HepG2 (cell line): ENCODE data around the gene ELAC1. TPM values are rescaled to one million over a fixed set of nuclear protein-coding genes. Genes with fewer than 3 reads are reported as not detected.
A peak's percentile ranks its signal among the peaks of the same experiment; 100 is the strongest.

Experiments used
- ASH2L ChIP-seq: fragments of 300-600, 200-600 bp; sonication (generic); IDR thresholded peaks from 2 replicates; pipeline ENCODE4 v1.7.0; 2017; ENCODE audit warnings: low read depth, mild to moderate bottlenecking, moderate library complexity, mixed read lengths, low read length; ENCODE audit not compliant: insufficient read length
- ATF5 ChIP-seq: sonication (generic); formaldehyde crosslinking; IDR thresholded peaks from 2 replicates; pipeline ENCODE4 v1.4.0; 2020; ENCODE audit warnings: mild to moderate bottlenecking, low read depth, missing genetic modification reagents
- CREM ChIP-seq, 2 experiments: sonication (generic) in 1 of 2; formaldehyde crosslinking in 1 of 2; IDR thresholded peaks; 2 replicates each; pipeline versions ENCODE4 v1.4.0 to v1.6.1; 2016 to 2020; ENCODE audit warnings: antibody characterized with exemption in 1 of 2, mild to moderate bottlenecking in 1 of 2, missing genetic modification reagents in 1 of 2
- EP300 ChIP-seq, 3 experiments: sonication (generic) in 1 of 3; formaldehyde crosslinking in 1 of 3; IDR thresholded peaks; 2 replicates each; pipeline versions ENCODE4 v1.5.1 to v1.6.1; 2011 to 2020; ENCODE audit warnings: low read depth in 2 of 3, low read length in 2 of 3, borderline replicate concordance in 1 of 3, improper control_type of control experiment in 1 of 3, mild to moderate bottlenecking in 1 of 3, missing genetic modification reagents in 1 of 3, moderate library complexity in 1 of 3
- MXI1 ChIP-seq: IDR thresholded peaks from 3 replicates; pipeline ENCODE4 v1.6.1; 2012; ENCODE audit warnings: low read depth, low read length, inconsistent platforms, borderline replicate concordance
- NR2F6 ChIP-seq, 2 experiments: IDR thresholded peaks; 2 replicates each; pipeline ENCODE4 v1.6.1; 2016; ENCODE audit warnings: antibody characterized with exemption in 1 of 2, mild to moderate bottlenecking in 1 of 2
- POLR2AphosphoS2 ChIP-seq: IDR thresholded peaks from 2 replicates; pipeline ENCODE4 v1.6.1; 2011; ENCODE audit warnings: low read depth, low read length, improper control_type of control experiment
- REXO4 ChIP-seq: sonication (generic); formaldehyde crosslinking; IDR thresholded peaks from 2 replicates; pipeline ENCODE4 v1.8.0; 2022; ENCODE audit warnings: missing genetic modification reagents, mild to moderate bottlenecking, borderline replicate concordance
- SYNCRIP ChIP-seq: fragments of 200-400 bp; formaldehyde crosslinking; IDR thresholded peaks from 2 replicates; pipeline ENCODE4 v1.6.1; 2018; ENCODE audit warnings: mild to moderate bottlenecking, low read depth, low read length; ENCODE audit not compliant: insufficient read depth
- ZBTB14 ChIP-seq: sonication (generic); formaldehyde crosslinking; IDR thresholded peaks from 2 replicates; pipeline ENCODE4 v1.4.0; 2020; ENCODE audit warnings: missing genetic modification reagents
- ZBTB49 ChIP-seq: sonication (generic); formaldehyde crosslinking; IDR thresholded peaks from 2 replicates; pipeline ENCODE4 v1.4.0; 2020; ENCODE audit warnings: missing genetic modification reagents, borderline replicate concordance
- ZNF580 ChIP-seq: IDR thresholded peaks from 2 replicates; pipeline ENCODE4 v1.6.1; 2016; ENCODE audit warnings: low read depth, borderline replicate concordance
- ZNF737 ChIP-seq: sonication (generic); formaldehyde crosslinking; IDR thresholded peaks from 2 replicates; pipeline ENCODE4 v1.5.0; 2020; ENCODE audit warnings: missing genetic modification reagents, mild to moderate bottlenecking, borderline replicate concordance
- polyA plus RNA-seq, 8 experiments: library from polyadenylated mRNA; depleted of rRNA in 3 of 8; stranded (reverse) in 7 of 8; unstranded in 1 of 8; fragments of >200 nt; fragmentation: Illumina TruSeq in 4 of 8; extraction: Trizol in 4 of 8; gene quantifications; 2 replicates each; pipeline versions ENCODE4 v1.2.1 to v1.2.3, GENCODE V29; 2011 to 2016; ENCODE audit warnings: low read depth in 4 of 8, missing spikeins in 1 of 8, mixed read lengths in 1 of 8; ENCODE audit not compliant: insufficient read depth in 1 of 8
- total RNA-seq, 5 experiments: library from RNA; depleted of rRNA; stranded (reverse); fragments of >200 nt; fragmentation: Illumina TruSeq; extraction: Trizol; gene quantifications; 2 replicates each; pipeline ENCODE4 v1.2.3, GENCODE V29; 2016; ENCODE audit warnings: low read depth in 1 of 5
- TF ChIP-seq, protein P1 (sequence below): fragments of 450-650 bp; IDR thresholded peaks from 2 replicates; pipeline ENCODE4 v1.6.1; 2016
- TF ChIP-seq, protein P2 (sequence below): sonication (generic); formaldehyde crosslinking; IDR thresholded peaks from 2 replicates; pipeline ENCODE4 v1.4.0; 2020; ENCODE audit warnings: missing genetic modification reagents

The ELAC1 gene
- total and polyA plus RNA-seq, 2 of the 13 experiments (the other 11 are each of a cell fraction or from before 2014, with no cell fraction given), result 1.9 to 3.6 TPM

- TF ChIP-seq NR2F6 (IDR thresholded peaks at IDR 0.05), result no peak
- TF ChIP-seq NR2F6 (CRISPR knock-in tag; IDR thresholded peaks at IDR 0.05), result 0 out of 2 replicates have a peak, but pooled peaks have one; percentile 19
- no peak for TF ChIP-seq EP300 (IDR thresholded peaks at IDR 0.05; ENCODE audit: low read depth in 2 of 2, low read length in 2 of 2)
- TF ChIP-seq EP300 (CRISPR knock-in tag; IDR thresholded peaks at IDR 0.05; ENCODE audit: borderline replicate concordance), result no peak
- TF ChIP-seq ATF5 (CRISPR knock-in tag), result no peak
- TF ChIP-seq MXI1, result peak; percentile 61; the same call in 1 of the 3 replicates
- TF ChIP-seq ZBTB49 (CRISPR knock-in tag), result no peak
- peak; percentile 84 for TF ChIP-seq ZNF580
- TF ChIP-seq ZNF737 (CRISPR knock-in tag), result no peak
- TF ChIP-seq, protein P1, sequence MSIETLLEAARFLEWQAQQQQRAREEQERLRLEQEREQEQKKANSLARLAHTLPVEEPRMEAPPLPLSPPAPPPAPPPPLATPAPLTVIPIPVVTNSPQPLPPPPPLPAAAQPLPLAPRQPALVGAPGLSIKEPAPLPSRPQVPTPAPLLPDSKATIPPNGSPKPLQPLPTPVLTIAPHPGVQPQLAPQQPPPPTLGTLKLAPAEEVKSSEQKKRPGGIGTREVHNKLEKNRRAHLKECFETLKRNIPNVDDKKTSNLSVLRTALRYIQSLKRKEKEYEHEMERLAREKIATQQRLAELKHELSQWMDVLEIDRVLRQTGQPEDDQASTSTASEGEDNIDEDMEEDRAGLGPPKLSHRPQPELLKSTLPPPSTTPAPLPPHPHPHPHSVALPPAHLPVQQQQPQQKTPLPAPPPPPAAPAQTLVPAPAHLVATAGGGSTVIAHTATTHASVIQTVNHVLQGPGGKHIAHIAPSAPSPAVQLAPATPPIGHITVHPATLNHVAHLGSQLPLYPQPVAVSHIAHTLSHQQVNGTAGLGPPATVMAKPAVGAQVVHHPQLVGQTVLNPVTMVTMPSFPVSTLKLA, result no peak
- peak; percentile 22 for TF ChIP-seq ASH2L
- TF ChIP-seq POLR2AphosphoS2, result 0 out of 2 replicates have a peak, but pooled peaks have one; percentile 71
- TF ChIP-seq SYNCRIP, result no peak
- TF ChIP-seq REXO4 (CRISPR knock-in tag), result no peak
- TF ChIP-seq CREM (IDR thresholded peaks at IDR 0.05), result no peak; the same call in 1 of the 2 replicates
- no peak for TF ChIP-seq CREM (CRISPR knock-in tag; IDR thresholded peaks at IDR 0.05)
- TF ChIP-seq, protein P2, sequence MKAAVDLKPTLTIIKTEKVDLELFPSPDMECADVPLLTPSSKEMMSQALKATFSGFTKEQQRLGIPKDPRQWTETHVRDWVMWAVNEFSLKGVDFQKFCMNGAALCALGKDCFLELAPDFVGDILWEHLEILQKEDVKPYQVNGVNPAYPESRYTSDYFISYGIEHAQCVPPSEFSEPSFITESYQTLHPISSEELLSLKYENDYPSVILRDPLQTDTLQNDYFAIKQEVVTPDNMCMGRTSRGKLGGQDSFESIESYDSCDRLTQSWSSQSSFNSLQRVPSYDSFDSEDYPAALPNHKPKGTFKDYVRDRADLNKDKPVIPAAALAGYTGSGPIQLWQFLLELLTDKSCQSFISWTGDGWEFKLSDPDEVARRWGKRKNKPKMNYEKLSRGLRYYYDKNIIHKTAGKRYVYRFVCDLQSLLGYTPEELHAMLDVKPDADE, result 0 out of 2 replicates have a peak, but pooled peaks have one; percentile 42
- TF ChIP-seq ZBTB14 (CRISPR knock-in tag), result peak; percentile 48
Measured at GRCh38 chr18:51029694-51030536, 62.1 kb downstream of the ELAC1 start, which contains the start of gene SMAD4 (continued).
